ENCODE data around the gene AKT2. TPM values are rescaled to one million over a fixed set of nuclear protein-coding genes. Genes with fewer than 3 reads are reported as not detected.

Gene AKT2
- total RNA-seq, 1 experiment from 2014 or later, result 141 TPM

- CTCF ChIA-PET, result no interaction called here
- BruUV-seq (replicated peaks), result no TSS peak
Measured at GRCh38 chr19:40312533-40312932, 27.4 kb upstream of the AKT2 start.

GRCh38 chr19:40309666-40310065, 24.5 kb upstream of the AKT2 start:
- BruUV-seq (replicated peaks), result no TSS peak
- no peak overlapping the region for H3K4me3 ChIP-seq (replicated peaks in 1 of 2; ENCODE audit: low read depth in 1 of 2, low read length in 2 of 2)
- H2AFZ ChIP-seq (ENCODE audit: low read depth, low read length, poor library complexity, severe bottlenecking), result no peak overlapping the region
- ChIA-PET CTCF (interaction anchor here (1.0 kb wide), 1 partner anchor 214 kb away, joined by 3 read pairs; no protein-coding TSS in a partner anchor), RAD21 (ENCODE audit: low non-redundant PET in 1 of 2, low total read pairs in 2 of 2, uncharacterized antibody in 2 of 2, unreplicated experiment in 2 of 2) (interaction anchor here in 1 of 2 experiments (0.6 kb wide), 1 partner anchor 111 kb away, joined by 3 read pairs; no protein-coding TSS in a partner anchor), POLR2A (no interaction called here)
- H3K9me3 ChIP-seq (ENCODE audit: control insufficient read depth in 1 of 2, insufficient read depth in 1 of 2, low read depth in 1 of 2, low read length in 2 of 2), result no peaks in the 10 kb centered on the region
- no peaks in the 10 kb centered on the region for H3K79me2 ChIP-seq (ENCODE audit: insufficient read depth, low read length)
- H3K9ac ChIP-seq (ENCODE audit: low read length), result no peak overlapping the region
- TF ChIP-seq YY1 (IDR thresholded peaks at IDR 0.05; ENCODE audit: extremely low read depth, insufficient replicate concordance, low read depth, low read length) (no peak), CEBPB (IDR thresholded peaks at IDR 0.05; ENCODE audit: low read depth) (no peak), MAX (IDR thresholded peaks at IDR 0.05) (no peak)
- no peaks in the 10 kb centered on the region for H3K27me3 ChIP-seq (ENCODE audit: insufficient read depth, low read length)
- intact Hi-C loops (cut with micrococcal nuclease), result loop anchor here (10.0 kb wide), 1 partner anchor 215 kb away; no protein-coding TSS in a partner anchor
- ATAC-seq, result no peak
- no peaks in the 10 kb centered on the region for H3K9me2 ChIP-seq (ENCODE audit: insufficient read depth)
- H3K36me3 ChIP-seq (ENCODE audit: control insufficient read depth in 1 of 2, insufficient read depth in 2 of 2, low read length in 2 of 2), result no peaks in the 10 kb centered on the region
- no peaks in the 10 kb centered on the region for H3K4me1 ChIP-seq (ENCODE audit: control insufficient read depth in 1 of 2, insufficient read depth in 2 of 2, low read length in 2 of 2)
- no peaks in the 10 kb centered on the region for H4K20me1 ChIP-seq (ENCODE audit: insufficient read depth)
- no peak overlapping the region for H3K27ac ChIP-seq (ENCODE audit: low read depth, low read length)
- no peak for DNase-seq (ENCODE audit: low read depth, low spot score)
- no peak overlapping the region for H3K4me2 ChIP-seq (ENCODE audit: low read length)

More at GRCh38 chr19:40312533-40312932, 27.4 kb upstream of the AKT2 start:
- DNase-seq (ENCODE audit: low read depth, low spot score) (no peak), ATAC-seq (no peak)
- intact Hi-C loops (cut with micrococcal nuclease), result no loop called here
- H3K9me2 ChIP-seq (ENCODE audit: insufficient read depth), result no peaks in the 10 kb centered on the region
- no peak overlapping the region for H3K4me2 ChIP-seq (ENCODE audit: low read length)
- no peaks in the 10 kb centered on the region for H3K9me3 ChIP-seq (ENCODE audit: control insufficient read depth in 1 of 2, insufficient read depth in 1 of 2, low read depth in 1 of 2, low read length in 2 of 2)
- no peaks in the 10 kb centered on the region for H3K79me2 ChIP-seq (ENCODE audit: insufficient read depth, low read length)
- H3K27ac ChIP-seq (ENCODE audit: low read depth, low read length), result no peak overlapping the region
- TF ChIP-seq EGR1 (IDR thresholded peaks at IDR 0.05; ENCODE audit: low read depth) (no peak), ZNF274 (IDR thresholded peaks at IDR 0.05; ENCODE audit: low read depth, low read length) (no peak), POLR2A (IDR thresholded peaks at IDR 0.05; ENCODE audit: borderline replicate concordance, extremely low read depth, insufficient read depth, insufficient read length) (no peak), POLR2AphosphoS5 (IDR thresholded peaks at IDR 0.05; ENCODE audit: low read depth, low read length) (no peak), TCF7L2 (IDR thresholded peaks at IDR 0.05; ENCODE audit: borderline replicate concordance, extremely low read depth, insufficient read depth, insufficient read length) (no peak), ATF3 (IDR thresholded peaks at IDR 0.05) (no peak), MAX (IDR thresholded peaks at IDR 0.05) (no peak), CEBPB (IDR thresholded peaks at IDR 0.05; ENCODE audit: low read depth) (no peak)
- no peak overlapping the region for H2AFZ ChIP-seq (ENCODE audit: low read depth, low read length, poor library complexity, severe bottlenecking)
- no peak overlapping the region for H3K9ac ChIP-seq (ENCODE audit: low read length)
- H3K4me3 ChIP-seq (replicated peaks in 1 of 2; ENCODE audit: low read depth in 1 of 2, low read length in 2 of 2), result no peak overlapping the region
- no peaks in the 10 kb centered on the region for H3K4me1 ChIP-seq (ENCODE audit: control insufficient read depth in 1 of 2, insufficient read depth in 2 of 2, low read length in 2 of 2)
- no peaks in the 10 kb centered on the region for H3K27me3 ChIP-seq (ENCODE audit: insufficient read depth, low read length)
- ChIA-PET RAD21 (ENCODE audit: low non-redundant PET in 1 of 2, low total read pairs in 2 of 2, uncharacterized antibody in 2 of 2, unreplicated experiment in 2 of 2) (interaction anchor here in 1 of 2 experiments (0.6 kb wide), 1 partner anchor 130 kb away, joined by 4 read pairs; no protein-coding TSS in a partner anchor), POLR2A (no interaction called here)
- H3K36me3 ChIP-seq (ENCODE audit: control insufficient read depth in 1 of 2, insufficient read depth in 2 of 2, low read length in 2 of 2), result peaks cover 0 to 5% of the 10 kb centered on the region in 2 experiments; a peak in 2 of 4 replicates
- H4K20me1 ChIP-seq (ENCODE audit: insufficient read depth), result no peaks in the 10 kb centered on the region
